GM18508 (cell line): Measurements from ENCODE around the gene OMA1.
"Not testable (repeated sequence)": the region's sequence is repeated elsewhere in the genome, so short reads cannot be mapped to it uniquely, and the experiment has no call there.

Source experiments
- ATAC-seq: cut with Tn5 transposase; IDR thresholded peaks from one replicate; pipeline ENCODE4 v1.9.1; 2021; ENCODE audit warnings: moderate number of reproducible peaks; ENCODE audit not compliant: insufficient read depth, unreplicated experiment

OMA1 gene

DNA sequence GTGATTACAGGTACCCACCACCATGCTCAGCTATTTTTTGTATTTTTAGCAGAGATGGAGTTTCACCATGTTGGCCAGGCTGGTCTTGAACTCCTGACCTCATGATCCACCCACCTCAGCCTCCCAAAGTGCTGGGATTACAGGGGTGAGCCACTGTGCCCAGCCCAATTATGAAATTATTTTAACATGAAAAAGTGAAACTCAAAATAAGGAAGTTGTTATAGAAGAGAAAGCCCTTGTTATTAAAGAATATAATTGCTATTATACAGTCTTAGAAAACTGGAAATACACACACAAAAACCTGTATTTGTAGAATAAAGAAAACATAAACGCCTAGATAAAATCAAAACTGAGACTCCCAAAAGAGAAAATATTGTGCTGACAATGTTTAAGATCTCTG, 14.7 kb downstream of the OMA1 start:
- ATAC-seq: not testable (repeated sequence)

GRCh38 chr1:58529284-58529683, 17.2 kb downstream of the OMA1 start:
- no peak for ATAC-seq

- ATAC-seq: no peak
Measured at GRCh38 chr1:58528518-58528917, 18.0 kb downstream of the OMA1 start.

GRCh38 chr1:58524353-58524945, 22.1 kb downstream of the OMA1 start:
- no peak for ATAC-seq

DNA sequence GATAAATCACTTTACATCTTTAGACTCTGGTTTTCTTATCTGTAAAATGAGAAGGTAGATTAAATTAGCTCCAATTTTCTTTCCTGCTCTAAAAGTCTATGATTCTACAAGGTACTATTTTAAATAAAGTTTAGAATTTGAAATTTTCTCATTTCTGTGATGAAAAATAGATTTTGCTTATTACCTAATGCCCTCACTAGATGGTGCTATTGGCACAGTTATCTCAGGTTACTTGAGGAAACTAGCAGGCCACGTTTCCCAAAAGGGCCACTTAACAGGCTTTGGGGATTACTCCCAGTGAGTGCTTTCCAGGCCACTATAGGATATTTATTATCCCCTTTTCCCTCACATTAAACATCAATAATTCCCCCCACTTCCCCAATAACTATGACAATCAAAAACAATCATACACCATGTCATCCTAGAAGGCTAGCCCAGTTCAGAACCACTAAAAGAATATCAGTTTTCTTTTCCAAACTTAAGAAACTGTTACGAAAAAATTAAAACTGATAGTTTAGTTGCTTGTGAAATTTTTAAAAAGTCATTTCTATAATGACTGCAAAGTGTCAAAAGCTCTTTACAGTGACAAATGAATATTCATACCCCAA, 30.6 kb downstream of the OMA1 start:
- no peak for ATAC-seq

DNA sequence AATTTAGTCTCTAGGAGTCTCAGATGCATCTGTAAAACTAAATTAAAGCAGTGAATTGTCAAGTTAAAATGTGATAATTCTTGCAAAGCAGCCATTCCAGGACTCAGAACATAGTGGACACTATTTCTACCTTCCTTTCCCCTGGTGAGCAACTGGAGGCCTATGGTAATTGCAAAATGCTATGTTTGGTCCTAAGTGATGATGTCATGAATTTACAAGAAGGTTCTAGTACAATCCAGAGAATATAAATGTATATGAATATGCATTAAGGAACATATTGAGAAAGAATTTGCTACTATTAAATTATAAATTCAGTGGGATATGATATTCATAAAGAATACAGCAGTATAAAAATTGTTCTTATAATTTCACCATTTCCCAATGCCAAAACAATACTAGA, 32.6 kb downstream of the OMA1 start:
- ATAC-seq: no peak

DNA sequence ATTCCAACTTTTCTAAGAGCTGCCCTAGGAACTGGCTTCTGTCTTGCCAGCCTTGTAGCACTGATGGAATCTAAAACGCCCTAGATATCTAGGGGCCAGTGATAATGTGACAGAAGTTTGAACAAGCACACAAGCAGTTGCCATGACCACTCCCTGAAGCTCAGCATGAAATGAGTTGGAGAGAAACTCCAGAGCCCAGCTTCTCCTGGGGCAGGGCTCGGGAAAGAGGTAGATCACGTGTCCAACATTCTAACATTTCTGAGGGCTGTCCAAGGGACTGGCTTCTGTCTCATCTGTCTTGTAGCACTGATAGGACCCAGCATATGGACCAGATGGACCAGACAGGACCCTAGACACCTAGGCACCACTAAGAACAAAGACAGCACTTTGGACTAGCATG, 37.9 kb downstream of the OMA1 start:
- ATAC-seq: no peak

GRCh38 chr1:58505286-58505685, 41.2 kb downstream of the OMA1 start:
- no peak for ATAC-seq

DNA sequence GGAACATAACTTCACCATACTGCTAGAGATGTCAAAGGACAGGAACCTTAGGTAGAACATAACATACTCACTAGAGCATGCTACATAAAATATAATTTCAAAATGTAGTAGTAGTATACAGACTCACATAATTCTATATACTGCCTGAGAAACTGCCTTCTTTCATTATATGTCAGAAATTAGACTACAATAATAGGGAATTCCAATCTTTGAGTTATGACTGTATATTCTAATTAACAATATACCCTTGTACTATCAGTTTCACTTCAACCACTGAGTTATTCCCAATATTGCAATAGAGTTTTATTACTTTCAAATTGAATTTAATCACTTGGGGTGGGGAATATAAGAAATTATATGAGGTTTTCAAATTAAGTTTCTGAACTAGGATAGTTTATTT, 44.0 kb downstream of the OMA1 start:
- ATAC-seq: no peak

DNA sequence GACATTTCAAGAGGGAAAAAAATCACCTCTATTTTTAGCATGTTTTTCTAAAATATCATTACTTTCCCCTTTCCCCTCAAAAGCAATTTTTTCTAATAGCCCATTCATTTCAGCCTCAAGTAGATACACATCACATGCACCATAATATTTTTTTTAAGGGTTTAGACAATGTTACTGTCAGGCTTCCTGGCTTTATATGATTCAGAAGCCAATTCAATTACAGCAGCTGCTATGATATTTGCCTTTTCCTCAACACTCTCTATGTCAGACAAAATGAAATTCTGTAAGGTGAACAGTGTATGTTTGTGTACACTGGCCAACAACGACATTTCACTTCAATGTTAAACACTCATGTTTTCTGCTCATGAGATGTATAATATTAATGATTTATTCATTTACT, 46.5 kb downstream of the OMA1 start:
- no peak for ATAC-seq

GRCh38 chr1:58497499-58497898, 49.0 kb downstream of the OMA1 start:
- no peak for ATAC-seq

GRCh38 chr1:58496042-58496441, 50.5 kb downstream of the OMA1 start:
- no peak for ATAC-seq

- ATAC-seq: not testable (repeated sequence)
Measured at GRCh38 chr1:58488914-58489313, 57.6 kb downstream of the OMA1 start.

DNA sequence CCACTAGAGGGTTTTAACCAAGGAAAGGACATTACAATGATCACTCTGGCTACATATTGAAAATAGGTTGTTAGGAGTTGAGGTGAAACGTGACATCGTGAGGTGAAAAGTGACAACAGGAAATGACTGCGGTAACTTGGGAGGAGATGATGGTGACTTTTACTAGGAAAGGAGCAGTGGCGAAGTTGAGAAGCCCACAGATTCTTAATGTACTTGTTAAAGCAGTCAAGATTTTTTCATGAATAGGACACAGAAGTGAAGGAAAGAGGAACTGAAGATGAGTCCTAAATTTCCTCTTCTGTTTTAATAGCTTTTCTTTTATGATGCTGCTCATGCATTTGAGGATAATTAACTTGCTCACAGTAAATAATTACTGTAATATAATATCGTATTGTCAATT, 59.5 kb downstream of the OMA1 start:
- no peak for ATAC-seq

DNA sequence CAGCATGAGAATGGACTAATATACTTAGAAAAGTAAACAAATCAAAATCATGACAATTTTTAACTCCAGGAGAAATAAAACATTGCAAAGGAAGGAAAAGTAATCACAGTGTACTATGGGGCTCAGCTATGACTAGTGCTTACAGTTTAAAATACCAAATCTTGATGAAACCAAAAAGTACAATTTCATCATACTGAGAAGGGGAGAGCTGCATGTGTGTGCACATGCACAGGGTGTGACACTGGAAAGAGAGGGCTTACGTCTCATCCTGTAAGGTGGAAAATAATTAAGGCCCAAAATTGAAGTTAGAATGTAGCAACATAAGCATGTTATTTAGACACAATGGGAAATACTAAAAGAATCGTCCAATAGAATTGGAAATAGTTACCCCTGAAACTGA, 64.6 kb downstream of the OMA1 start:
- ATAC-seq: no peak

GRCh38 chr1:58480191-58480590, 66.3 kb downstream of the OMA1 start:
- no peak for ATAC-seq

DNA sequence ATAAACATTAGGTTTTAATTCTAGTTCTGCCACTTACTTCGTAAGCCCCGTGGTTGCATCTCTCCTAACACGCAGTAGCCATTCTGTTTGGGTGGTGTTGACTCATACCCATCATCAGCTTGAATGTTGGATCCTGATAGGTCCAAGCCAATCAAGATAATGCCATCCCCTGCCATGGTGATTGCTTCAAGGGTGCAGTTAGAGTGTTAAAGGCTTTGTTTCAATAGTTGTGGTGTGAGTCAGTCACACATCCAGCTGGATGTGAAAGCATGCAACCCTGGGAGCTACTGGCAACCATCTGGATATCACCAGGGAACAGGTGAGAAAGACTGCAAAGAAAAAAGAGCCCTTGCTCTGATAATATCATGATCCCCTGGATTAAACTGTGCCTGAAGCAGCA, 69.1 kb downstream of the OMA1 start:
- ATAC-seq: no peak

- no peak for ATAC-seq
Measured at GRCh38 chr1:58476179-58476578, 70.3 kb downstream of the OMA1 start.

GRCh38 chr1:58469476-58469875, 77.0 kb downstream of the OMA1 start:
- no peak for ATAC-seq

- no peak for ATAC-seq
Measured at GRCh38 chr1:58469016-58469415, 77.5 kb downstream of the OMA1 start.

DNA sequence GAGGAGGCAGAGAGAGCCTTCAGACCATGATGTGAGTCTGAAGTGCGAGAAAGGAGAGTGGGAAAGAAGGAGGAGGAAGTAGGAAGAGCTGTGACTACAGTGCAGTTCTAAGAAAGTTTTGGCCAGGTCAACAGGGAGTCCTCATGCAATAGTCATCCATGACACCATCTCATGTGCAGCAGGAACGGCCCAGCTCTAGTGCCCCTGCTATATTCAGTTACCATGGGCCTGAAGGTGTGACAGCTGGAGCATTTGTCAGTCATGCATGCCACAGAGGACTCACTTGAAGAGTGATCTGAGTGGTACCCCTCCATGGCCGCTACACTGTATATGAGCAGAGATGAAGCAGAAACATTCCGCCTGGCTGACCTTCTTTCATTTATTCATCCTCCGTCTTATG, 77.9 kb downstream of the OMA1 start:
- ATAC-seq: no peak

- no peak for ATAC-seq
Measured at GRCh38 chr1:58466630-58467241, 79.8 kb downstream of the OMA1 start.
